Naive B cell (primary cell): ENCODE measurements around the gene CACNA2D3. TPM values are rescaled to one million over a fixed set of nuclear protein-coding genes. Genes with fewer than 3 reads are reported as not detected.
"Not testable (repeated sequence)": the region's sequence is repeated elsewhere in the genome, so short reads cannot be mapped to it uniquely, and the experiment has no call there.

ENCODE experiments used
- ATAC-seq, 2 donors: fragments of 150-1000 bp; cut with Tn5 transposase; 2 replicates each; pipeline ENCODE4 v1.10.0; 2021; ENCODE audit warnings: low read depth in 2 of 2, mild to moderate bottlenecking in 2 of 2, moderate library complexity in 2 of 2
- DNase-seq: peaks from one replicate; pipeline ENCODE4 v3.0.0; 2022
- H3K27ac Mint-ChIP-seq, 6 donors: one replicate each; pipeline ENCODE4 v1.8.0; 2020 to 2022; ENCODE audit warnings: mild to moderate bottlenecking in 6 of 6, mixed read lengths in 6 of 6, moderate library complexity in 5 of 6, inconsistent platforms in 2 of 6
- H3K27me3 Mint-ChIP-seq, 3 donors: one replicate each; pipeline ENCODE4 v1.8.0; 2021 to 2022; ENCODE audit warnings: mixed read lengths in 3 of 3, mild to moderate bottlenecking in 1 of 3
- H3K36me3 Mint-ChIP-seq, 2 donors: one replicate each; pipeline ENCODE4 v1.8.0; 2020 to 2022; ENCODE audit warnings: mixed read lengths in 2 of 2, inconsistent platforms in 1 of 2, mild to moderate bottlenecking in 1 of 2
- H3K4me1 Mint-ChIP-seq, 3 donors: one replicate each; pipeline ENCODE4 v1.8.0; 2020 to 2022; ENCODE audit warnings: mixed read lengths in 3 of 3, inconsistent platforms in 1 of 3, mild to moderate bottlenecking in 1 of 3, moderate library complexity in 1 of 3
- H3K4me3 Mint-ChIP-seq, 8 donors: one replicate each; pipeline ENCODE4 v1.8.0; 2020 to 2022; ENCODE audit warnings: mild to moderate bottlenecking in 8 of 8, mixed read lengths in 8 of 8, moderate library complexity in 8 of 8, inconsistent platforms in 2 of 8
- H3K9me3 Mint-ChIP-seq, 7 donors: one replicate each; pipeline ENCODE4 v1.8.0; 2020 to 2022; ENCODE audit warnings: mixed read lengths in 7 of 7, mild to moderate bottlenecking in 5 of 7, inconsistent platforms in 2 of 7, moderate library complexity in 1 of 7
- polyA plus RNA-seq, 6 donors: library from polyadenylated mRNA; unstranded; fragments of 300-500 nt; fragmentation: Illumina TruSeq; gene quantifications; one replicate each; pipeline ENCODE4 v1.2.3, GENCODE V29; 2021; ENCODE audit warnings: low read depth in 6 of 6

The CACNA2D3 gene
- polyA plus RNA-seq, 6 donors from 2014 or later = not detected

DNA sequence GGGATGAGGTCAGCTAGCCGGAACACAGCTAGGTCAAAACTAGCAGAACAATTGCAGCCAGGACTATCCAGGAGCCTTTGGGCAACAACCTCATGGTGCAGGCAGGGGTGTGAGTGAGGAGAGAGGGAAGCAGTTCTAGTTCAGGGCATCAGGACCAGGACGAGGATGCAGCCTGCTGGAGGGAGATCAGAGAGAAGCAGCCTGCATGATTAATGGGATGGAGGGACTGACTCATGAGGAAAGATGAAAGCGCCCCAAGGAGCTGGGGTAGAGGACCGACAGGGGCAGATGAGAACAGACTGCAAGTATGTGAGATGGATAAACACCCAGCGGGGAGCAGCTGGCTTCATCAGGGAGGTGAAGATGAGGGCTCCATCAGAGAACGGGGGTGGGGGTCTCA is 843.4 kb downstream of the CACNA2D3 start:
- Mint-ChIP-seq H3K36me3 (no peaks in the 10 kb centered on the region), H3K4me1 (no peaks in the 10 kb centered on the region), H3K27me3 (peaks cover 0 to 4% (median 0%) of the 10 kb centered on the region in 3 donors), H3K27ac (peak overlapping the region in 1 of 6 donors; percentile 52), H3K4me3 (no peak overlapping the region), H3K9me3 (peaks cover 0 to 11% (median 0%) of the 10 kb centered on the region in 7 donors)
- ATAC-seq = no peak
- DNase-seq = no peak

DNA sequence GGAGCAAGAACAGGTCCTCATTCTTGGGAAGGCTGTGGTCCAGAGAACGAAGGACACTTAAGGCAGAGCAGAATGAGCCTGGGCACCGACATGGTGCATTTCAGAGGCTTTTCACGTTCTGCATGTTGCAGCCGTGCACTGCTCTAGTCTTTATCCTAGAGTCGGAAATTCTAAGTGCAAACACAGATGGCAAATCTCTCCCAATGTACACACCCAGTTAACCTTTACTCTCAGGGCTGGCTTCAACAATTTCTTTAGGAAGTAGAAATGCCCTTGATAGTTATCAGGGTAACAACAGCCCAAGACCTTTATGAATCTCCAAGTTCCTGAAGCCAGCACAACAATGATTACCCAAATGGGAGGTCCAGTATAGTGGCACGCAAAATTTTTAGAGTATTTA is 844.6 kb downstream of the CACNA2D3 start:
- Mint-ChIP-seq H3K4me3 (no peak overlapping the region), H3K27ac (no peak overlapping the region), H3K27me3 (peaks cover 0 to 11% (median 0%) of the 10 kb centered on the region in 3 donors), H3K4me1 (no peaks in the 10 kb centered on the region), H3K36me3 (no peaks in the 10 kb centered on the region), H3K9me3 (peaks cover 0 to 11% (median 0%) of the 10 kb centered on the region in 7 donors)
- no peak for DNase-seq
- ATAC-seq = no peak

DNA sequence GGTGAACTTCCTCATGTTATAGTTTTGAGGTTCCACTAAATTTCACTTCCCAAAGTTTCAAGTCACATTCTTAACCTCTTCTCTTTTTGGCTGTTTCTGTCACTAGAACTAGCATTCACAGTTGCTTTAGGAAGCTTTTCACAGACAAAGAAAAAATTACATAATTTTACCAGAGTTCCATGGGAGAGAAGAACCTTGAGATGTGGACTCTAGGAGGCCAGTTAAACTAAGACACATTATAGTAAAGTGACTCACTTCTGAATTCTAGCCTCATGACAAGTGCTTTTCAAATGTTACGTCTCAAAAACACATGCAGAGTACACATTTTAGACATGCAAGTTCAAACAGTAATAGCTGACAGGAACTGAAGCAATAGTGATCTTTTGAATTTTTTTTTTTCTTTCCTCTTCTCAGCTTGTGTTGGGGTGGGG is 845.4 kb downstream of the CACNA2D3 start:
- H3K4me3 Mint-ChIP-seq = no peak overlapping the region
- ATAC-seq = no peak

DNA sequence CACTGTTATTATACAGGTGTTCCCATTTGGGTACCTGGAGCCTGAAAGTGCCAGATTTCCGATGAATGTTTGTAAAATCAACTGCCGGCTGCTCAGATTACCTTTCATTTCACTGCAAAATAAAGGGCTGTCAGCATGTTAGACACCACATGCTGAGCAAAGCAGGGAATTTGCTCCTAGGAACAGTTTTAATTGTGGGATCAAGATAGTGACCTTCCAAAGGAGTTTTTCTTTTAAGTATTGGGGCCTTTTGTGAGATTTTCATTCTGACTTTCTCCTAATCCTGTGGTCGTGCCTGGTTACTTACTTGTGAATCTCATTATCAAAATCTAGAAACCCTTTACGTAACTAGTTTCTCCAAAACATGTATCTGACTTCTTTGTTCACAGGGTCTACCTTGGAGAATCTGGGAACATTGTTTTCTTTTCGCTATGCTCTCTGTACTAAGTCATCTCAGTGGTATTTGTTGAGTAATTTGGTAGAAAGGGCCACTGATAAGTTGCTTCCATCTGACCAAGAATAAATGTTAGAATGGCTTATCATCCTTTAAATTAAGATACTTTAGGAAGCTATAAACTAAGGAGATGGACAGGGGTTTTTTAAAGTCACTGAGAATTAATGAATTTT is 846.3 kb downstream of the CACNA2D3 start:
- H3K36me3 Mint-ChIP-seq = no peaks in the 10 kb centered on the region
- H3K27ac Mint-ChIP-seq = no peak overlapping the region
- no peaks in the 10 kb centered on the region for H3K4me1 Mint-ChIP-seq
- DNase-seq (no peak), ATAC-seq (no peak)
- H3K9me3 Mint-ChIP-seq = peaks cover 0 to 11% (median 2%) of the 10 kb centered on the region in 7 donors
- no peak overlapping the region for H3K4me3 Mint-ChIP-seq
- peaks cover 0 to 14% (median 0%) of the 10 kb centered on the region in 3 donors for H3K27me3 Mint-ChIP-seq

More for the DNA sequence above, 845.4 kb downstream of the CACNA2D3 start:
- H3K4me1 Mint-ChIP-seq = no peaks in the 10 kb centered on the region
- H3K27ac Mint-ChIP-seq = no peak overlapping the region
- peaks cover 0 to 11% (median 0%) of the 10 kb centered on the region in 3 donors for H3K27me3 Mint-ChIP-seq
- H3K36me3 Mint-ChIP-seq = no peaks in the 10 kb centered on the region
- peaks cover 0 to 11% (median 2%) of the 10 kb centered on the region in 7 donors for H3K9me3 Mint-ChIP-seq
- no peak for DNase-seq

DNA sequence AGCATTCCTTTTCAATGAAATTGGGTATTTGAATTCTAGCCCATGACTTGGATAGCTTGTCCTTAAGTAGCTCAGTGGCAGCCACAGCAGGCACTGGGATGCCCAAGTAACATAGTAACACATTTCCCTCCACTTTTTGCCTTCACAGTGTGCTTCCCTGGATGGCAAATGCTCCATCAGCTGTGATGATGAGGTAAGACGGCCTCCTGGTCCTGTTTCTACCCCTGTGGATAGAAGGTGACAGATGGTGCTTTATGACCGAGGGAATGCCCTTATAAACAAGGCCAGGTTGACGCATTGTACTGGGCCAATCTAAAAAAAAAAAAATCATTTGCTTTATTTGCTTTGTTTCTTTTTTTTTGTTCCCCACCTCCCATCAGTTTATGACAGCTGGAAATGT is 847.3 kb downstream of the CACNA2D3 start:
- H3K9me3 Mint-ChIP-seq = peaks cover 0 to 11% (median 2%) of the 10 kb centered on the region in 7 donors
- H3K4me3 Mint-ChIP-seq = no peak overlapping the region
- ATAC-seq = no peak
- H3K27me3 Mint-ChIP-seq = peaks cover 0 to 19% (median 3%) of the 10 kb centered on the region in 3 donors
- H3K27ac Mint-ChIP-seq = no peak overlapping the region
- no peaks in the 10 kb centered on the region for H3K4me1 Mint-ChIP-seq
- no peaks in the 10 kb centered on the region for H3K36me3 Mint-ChIP-seq
- no peak for DNase-seq

DNA sequence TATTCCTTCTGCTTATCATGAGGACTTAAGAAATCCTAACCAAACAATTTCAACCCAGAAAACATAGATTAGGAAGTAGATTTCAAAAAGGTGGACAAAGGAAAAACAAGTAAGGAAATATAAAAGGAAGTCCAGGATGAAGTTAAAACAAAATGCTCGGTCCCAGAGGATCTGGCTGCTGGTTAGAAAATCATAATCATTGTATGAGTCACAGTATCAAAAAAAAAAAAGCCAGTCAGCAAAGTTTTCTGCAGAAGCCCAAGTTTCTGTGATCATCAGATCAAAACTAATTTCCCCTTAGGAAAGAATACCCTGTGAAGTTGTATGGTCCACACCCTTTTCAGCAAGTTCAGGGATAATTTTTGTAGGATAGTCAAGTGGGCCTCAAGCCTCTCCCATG is 848.5 kb downstream of the CACNA2D3 start:
- H3K9me3 Mint-ChIP-seq = peaks cover 0 to 6% (median 2%) of the 10 kb centered on the region in 7 donors
- H3K4me3 Mint-ChIP-seq = no peak overlapping the region
- no peak for ATAC-seq
- no peak for DNase-seq
- peaks cover 0 to 19% (median 3%) of the 10 kb centered on the region in 3 donors for H3K27me3 Mint-ChIP-seq
- H3K27ac Mint-ChIP-seq = no peak overlapping the region
- no peaks in the 10 kb centered on the region for H3K36me3 Mint-ChIP-seq
- H3K4me1 Mint-ChIP-seq = no peaks in the 10 kb centered on the region

DNA sequence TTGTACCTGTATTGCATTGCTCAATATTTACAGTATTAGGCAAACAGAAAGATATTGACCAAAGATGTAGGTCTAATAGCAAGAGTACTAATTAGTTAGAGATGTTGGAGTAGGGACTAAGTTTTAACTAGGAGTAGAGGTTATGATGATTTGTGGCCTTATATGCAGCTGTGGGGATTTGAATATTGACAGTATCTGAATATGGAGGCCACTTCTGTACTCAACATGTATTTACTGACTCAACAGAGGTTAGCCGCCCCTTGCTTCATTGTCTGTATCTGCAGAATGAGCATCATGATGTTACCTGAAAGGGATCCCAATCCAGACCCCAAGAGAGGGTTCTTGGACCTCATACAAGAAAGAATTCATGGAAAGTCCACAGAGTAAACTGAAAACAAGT is 855.1 kb downstream of the CACNA2D3 start:
- no peak for DNase-seq
- Mint-ChIP-seq H3K27ac (no peak overlapping the region), H3K27me3 (peaks cover 0 to 8% (median 3%) of the 10 kb centered on the region in 3 donors), H3K4me1 (no peaks in the 10 kb centered on the region), H3K9me3 (peaks cover 1 to 11% (median 7%) of the 10 kb centered on the region in 7 donors), H3K36me3 (no peaks in the 10 kb centered on the region), H3K4me3 (no peak overlapping the region)
- ATAC-seq = no peak

DNA sequence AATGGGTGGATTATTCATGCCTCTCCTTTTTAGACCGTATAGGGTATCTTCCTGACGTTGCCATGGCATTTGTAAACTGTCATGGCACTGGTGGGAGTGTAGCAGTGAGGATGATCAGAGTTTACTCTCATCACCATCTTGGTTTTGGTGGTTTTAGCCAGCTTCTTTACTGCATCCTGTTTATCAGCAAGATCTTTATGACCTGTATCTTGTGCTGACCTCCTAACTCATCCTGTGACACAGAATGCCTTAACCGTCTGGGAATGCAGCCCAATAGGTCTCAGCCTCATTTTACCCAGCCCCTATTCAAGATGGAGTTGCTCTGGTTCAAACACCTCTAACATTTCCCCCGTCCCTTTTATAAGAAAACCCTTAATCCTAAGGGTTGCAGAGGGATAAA is 855.6 kb downstream of the CACNA2D3 start:
- peaks cover 0 to 11% (median 4%) of the 10 kb centered on the region in 7 donors for H3K9me3 Mint-ChIP-seq
- not testable (repeated sequence) for H3K4me1 Mint-ChIP-seq, H3K27ac Mint-ChIP-seq, H3K27me3 Mint-ChIP-seq, DNase-seq, ATAC-seq, H3K36me3 Mint-ChIP-seq, H3K4me3 Mint-ChIP-seq

DNA sequence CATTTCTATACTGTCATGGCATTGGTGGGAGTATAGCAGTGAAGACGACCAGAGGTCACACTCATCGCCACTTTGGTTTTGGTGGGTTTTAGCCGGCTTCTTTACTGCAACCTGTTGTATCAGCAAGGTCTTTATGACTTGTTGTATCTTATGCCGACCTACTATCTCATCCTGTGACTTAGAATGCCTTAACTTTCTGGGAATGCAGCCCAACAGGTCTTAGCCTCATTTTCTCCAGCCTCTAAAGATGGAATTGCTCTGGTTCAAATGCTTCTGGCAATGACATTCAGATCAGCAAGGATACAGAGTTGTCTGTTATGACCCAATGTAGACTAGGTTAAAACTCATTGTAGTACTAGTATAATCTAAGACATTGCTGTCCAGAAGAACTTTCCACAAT is 860.5 kb downstream of the CACNA2D3 start:
- Mint-ChIP-seq H3K27ac (no peak overlapping the region), H3K36me3 (no peaks in the 10 kb centered on the region), H3K27me3 (no peaks in the 10 kb centered on the region), H3K9me3 (peaks cover 0 to 14% (median 6%) of the 10 kb centered on the region in 7 donors), H3K4me1 (no peaks in the 10 kb centered on the region), H3K4me3 (no peak overlapping the region)
- no peak for ATAC-seq
- no peak for DNase-seq

DNA sequence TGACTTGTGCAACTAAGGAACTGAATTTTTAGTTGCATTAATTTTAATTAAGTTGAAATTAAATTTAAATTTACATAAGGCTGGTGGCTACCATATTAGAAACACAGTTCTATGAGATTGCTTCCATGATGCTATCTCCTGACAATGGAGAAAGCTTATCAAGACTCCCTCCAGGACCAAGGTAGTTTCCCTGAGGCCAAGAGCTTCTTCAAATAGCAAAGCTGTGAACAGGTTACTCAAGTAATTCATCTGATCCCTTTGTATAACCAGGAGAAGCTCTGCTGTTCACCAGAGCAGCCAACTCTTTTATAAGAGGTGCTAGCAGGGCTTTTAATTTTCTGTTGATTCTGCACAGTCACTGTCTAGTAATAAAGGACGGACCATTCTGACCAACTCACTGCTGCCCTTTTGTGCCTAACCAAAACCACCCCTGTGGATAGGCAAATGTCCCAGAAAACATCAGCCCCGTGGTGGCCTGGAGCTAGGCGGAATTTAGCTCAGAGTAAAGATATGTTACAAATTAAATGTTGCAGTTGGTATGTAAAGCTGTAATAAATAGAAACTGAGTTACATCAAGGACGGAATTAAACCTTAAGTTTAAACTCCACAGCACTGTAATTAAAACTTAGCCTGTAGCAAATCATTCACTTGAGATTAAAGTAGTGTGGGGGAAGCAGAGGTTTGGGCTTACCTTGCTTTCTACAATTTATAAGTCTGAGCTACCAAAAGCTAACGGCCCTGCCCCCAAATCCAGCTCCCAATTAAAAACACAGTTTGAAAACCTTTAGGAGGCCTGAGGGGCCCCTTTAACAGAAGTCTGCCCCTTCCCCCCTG is 861.1 kb downstream of the CACNA2D3 start:
- H3K4me3 Mint-ChIP-seq = no peak overlapping the region
- no peaks in the 10 kb centered on the region for H3K4me1 Mint-ChIP-seq
- no peaks in the 10 kb centered on the region for H3K27me3 Mint-ChIP-seq
- H3K36me3 Mint-ChIP-seq = no peaks in the 10 kb centered on the region
- DNase-seq (no peak), ATAC-seq (no peak)
- peak overlapping the region in 1 of 6 donors; percentile 74 for H3K27ac Mint-ChIP-seq
- peaks cover 0 to 13% (median 6%) of the 10 kb centered on the region in 7 donors for H3K9me3 Mint-ChIP-seq

DNA sequence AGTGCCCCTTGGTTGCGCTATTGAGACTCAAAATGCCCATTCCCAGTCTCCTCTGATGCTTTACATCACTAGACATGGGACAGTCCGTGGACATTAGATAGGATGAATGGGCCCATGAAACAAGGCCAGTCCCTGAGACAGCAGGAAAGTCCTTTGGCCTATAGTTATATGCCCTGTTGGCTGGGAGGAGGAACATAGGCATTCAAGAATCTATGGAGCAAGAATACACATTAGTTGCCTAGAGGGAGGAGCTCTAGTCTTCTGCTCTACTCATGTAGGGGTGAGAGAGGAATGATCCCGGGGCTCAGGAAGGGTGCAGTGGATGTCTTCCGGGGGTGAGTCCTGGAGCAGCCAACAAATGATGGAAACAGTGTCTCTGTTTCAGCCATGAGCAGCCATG is 863.5 kb downstream of the CACNA2D3 start:
- no peaks in the 10 kb centered on the region for H3K27me3 Mint-ChIP-seq
- no peaks in the 10 kb centered on the region for H3K36me3 Mint-ChIP-seq

DNA sequence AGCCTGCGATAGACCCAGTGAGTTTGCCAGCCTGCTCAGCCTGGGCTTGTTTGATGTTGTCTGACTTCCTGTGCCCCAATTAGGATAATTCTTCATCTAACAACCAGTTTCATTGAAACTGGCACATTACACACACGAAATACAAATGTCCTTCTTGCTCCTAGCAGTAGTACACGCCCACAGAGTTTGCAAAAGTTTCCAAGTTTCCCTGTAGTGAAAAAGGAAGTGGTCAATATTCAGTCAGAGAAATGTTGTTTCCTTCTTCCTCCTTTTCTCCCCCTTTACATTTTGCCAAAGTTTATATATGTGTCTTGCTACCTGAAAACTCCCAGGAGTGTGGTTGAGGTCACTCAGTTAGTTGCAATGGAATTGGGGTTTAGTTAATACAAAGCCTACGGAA is 863.9 kb downstream of the CACNA2D3 start:
- no peak for ATAC-seq
- Mint-ChIP-seq H3K27me3 (no peaks in the 10 kb centered on the region), H3K36me3 (no peaks in the 10 kb centered on the region)

More for the DNA sequence above, 863.5 kb downstream of the CACNA2D3 start:
- Mint-ChIP-seq H3K27ac (no peak overlapping the region), H3K4me3 (no peak overlapping the region), H3K9me3 (peaks cover 0 to 10% (median 4%) of the 10 kb centered on the region in 7 donors), H3K4me1 (no peaks in the 10 kb centered on the region)
- ATAC-seq (no peak), DNase-seq (no peak)

DNA sequence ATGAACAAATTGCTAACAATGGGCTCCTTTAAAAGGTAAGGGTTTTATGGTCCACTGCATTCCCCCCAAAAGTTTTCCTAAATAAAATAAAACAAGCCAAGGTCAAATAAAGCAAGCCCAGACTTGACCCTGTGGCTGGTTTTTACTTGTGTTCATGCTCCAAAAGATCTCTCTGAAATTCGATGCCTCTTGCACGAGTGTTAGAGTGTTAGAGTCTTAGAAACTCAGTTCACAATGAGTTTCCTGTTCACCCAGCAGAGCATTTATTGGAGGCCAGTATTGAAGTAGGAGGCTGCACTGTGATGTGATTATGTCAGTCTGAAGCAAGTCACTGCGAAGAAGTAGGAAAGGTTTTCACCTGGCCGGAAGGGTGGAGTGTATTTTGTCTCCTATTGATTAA is 865.4 kb downstream of the CACNA2D3 start:
- H3K36me3 Mint-ChIP-seq = no peaks in the 10 kb centered on the region

More for the DNA sequence above, 863.9 kb downstream of the CACNA2D3 start:
- no peaks in the 10 kb centered on the region for H3K4me1 Mint-ChIP-seq
- H3K4me3 Mint-ChIP-seq = no peak overlapping the region
- H3K9me3 Mint-ChIP-seq = peaks cover 0 to 10% (median 3%) of the 10 kb centered on the region in 7 donors
- H3K27ac Mint-ChIP-seq = no peak overlapping the region
- DNase-seq = no peak

More for the DNA sequence above, 865.4 kb downstream of the CACNA2D3 start:
- H3K9me3 Mint-ChIP-seq = peaks cover 0 to 13% (median 3%) of the 10 kb centered on the region in 7 donors
- peak overlapping the region in 1 of 8 donors; percentile 21 for H3K4me3 Mint-ChIP-seq
- ATAC-seq (no peak), DNase-seq (no peak)
- no peaks in the 10 kb centered on the region for H3K4me1 Mint-ChIP-seq
- no peak overlapping the region for H3K27ac Mint-ChIP-seq
- H3K27me3 Mint-ChIP-seq = no peaks in the 10 kb centered on the region
